VCaP (cell line): Measurements from ENCODE around the gene C1orf116.

Experiments
- H3K27ac ChIP-seq: fragments of 450-650 bp; 2 replicates; pipeline ENCODE4 v1.5.1; 2017
- CTCF ChIP-seq: fragments of 450-650 bp; conservative IDR thresholded peaks from 2 replicates; pipeline ENCODE4 v1.5.1; 2017; ENCODE audit warnings: mild to moderate bottlenecking, moderate library complexity

The C1orf116 gene

GRCh38 chr1:207007352-207008033 lies 25.1 kb downstream of the C1orf116 start:
- H3K27ac ChIP-seq, result no peak overlapping the region; the same call in 1 of the 2 replicates
- no peak for TF ChIP-seq CTCF

DNA sequence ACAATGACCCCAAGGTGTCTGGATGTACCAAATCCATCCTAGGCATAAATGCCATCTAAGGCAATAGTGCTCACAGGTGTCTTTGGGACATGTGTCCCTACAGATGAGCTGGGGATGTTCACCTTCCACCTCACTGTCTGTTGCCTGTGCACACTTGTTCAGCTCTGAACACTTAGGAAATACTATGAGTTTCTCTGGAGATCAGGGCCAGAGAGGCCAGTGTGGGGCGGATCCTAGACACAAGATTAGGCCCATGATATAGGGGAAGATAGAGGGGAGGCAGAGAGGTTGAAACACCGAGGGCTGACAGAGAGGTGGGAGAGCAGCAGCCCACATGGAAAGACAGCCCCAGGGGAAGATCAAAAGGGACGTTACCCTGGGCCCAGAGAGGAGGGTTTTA lies 25.6 kb downstream of the C1orf116 start:
- H3K27ac ChIP-seq, result peak overlapping the region; percentile 79; the same call in 1 of the 2 replicates
- no peak for TF ChIP-seq CTCF

GRCh38 chr1:207006083-207006482 lies 26.5 kb downstream of the C1orf116 start:
- H3K27ac ChIP-seq, result peak overlapping the region; percentile 79
- TF ChIP-seq CTCF, result no peak

- TF ChIP-seq CTCF, result peak; percentile 74
These were observed 27.4 kb downstream of the C1orf116 start for GRCh38 chr1:207004931-207005830.

GRCh38 chr1:207003210-207003609 lies 29.3 kb downstream of the C1orf116 start:
- H3K27ac ChIP-seq, result peak overlapping the region; percentile 79
- TF ChIP-seq CTCF, result no peak

More at GRCh38 chr1:207004931-207005830, 27.4 kb downstream of the C1orf116 start:
- H3K27ac ChIP-seq, result peak overlapping the region; percentile 79

DNA sequence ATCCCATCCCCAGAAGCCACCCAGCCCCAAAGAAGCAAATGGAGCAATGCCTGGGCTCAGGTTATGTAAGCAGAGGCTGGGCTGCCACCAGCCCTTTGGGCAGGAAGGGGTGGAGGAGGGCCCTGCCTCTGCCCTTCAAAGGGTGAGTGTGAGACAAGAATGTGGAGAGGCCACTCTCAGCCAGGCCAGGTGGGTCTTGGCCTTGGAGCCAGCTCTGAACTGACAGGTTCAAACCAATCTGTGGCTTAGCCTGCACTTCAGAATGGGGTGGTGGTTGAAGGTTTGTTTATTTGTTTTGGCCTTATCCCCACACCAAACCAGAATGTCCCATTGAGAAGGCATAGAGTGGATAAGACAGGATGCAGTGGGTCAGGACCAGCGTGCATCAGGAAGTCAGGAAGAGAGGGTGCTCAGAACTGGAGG lies 29.8 kb downstream of the C1orf116 start:
- no peak for TF ChIP-seq CTCF
- H3K27ac ChIP-seq, result peak overlapping the region; percentile 79

DNA sequence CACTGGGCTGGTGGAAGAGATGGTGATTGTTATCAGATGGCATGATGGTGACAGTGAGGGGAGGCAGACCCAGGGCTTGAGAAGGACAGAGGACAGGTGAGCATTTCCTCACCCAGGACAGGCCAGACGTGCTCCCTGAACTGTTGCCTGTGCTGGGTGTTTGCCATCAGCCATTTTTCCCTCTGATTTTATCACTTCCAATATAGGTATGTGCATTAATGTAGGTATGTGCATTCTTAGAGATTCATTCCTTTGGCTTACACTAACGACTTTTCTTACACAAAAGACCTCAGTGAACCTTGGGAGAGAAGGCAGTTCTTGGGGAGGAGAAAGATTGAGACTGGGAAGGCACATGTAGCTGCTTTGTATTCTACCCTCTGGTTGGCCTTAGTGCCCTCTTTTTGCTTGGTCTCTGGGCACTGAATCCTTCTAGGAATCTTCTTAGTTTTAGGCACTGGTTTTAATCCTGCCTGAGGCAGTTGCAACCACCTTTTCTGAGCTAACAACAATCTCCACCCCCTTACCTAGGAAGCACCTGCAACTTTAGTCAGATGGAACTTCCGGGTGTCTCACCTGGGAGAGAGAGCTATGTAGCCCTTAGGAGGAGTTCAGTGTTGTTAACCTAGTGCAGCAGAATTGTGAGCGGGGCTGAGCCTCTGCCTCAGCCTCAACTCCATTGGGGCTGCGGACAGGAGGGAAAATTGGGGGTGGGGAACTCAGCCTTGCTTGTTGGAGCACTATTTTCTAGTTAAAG lies 30.9 kb downstream of the C1orf116 start:
- no peak for TF ChIP-seq CTCF
- no peak overlapping the region for H3K27ac ChIP-seq
